Right forelimb (tissue), 1 donor: ENCODE measurements around the gene GRAMD1B.
"Not testable (repeated sequence)": the region's sequence is repeated elsewhere in the genome, so short reads cannot be mapped to it uniquely, and the experiment has no call there.

Experiments used
- DNase-seq: peaks from one replicate; pipeline ENCODE4 v3.0.0-alpha.2; 2018

GRAMD1B gene

GRCh38 chr11:123543797-123544196 is 113.7 kb downstream of the GRAMD1B start:
- DNase-seq = no peak

GRCh38 chr11:123544631-123545375 is 114.7 kb downstream of the GRAMD1B start:
- no peak for DNase-seq

- peak; percentile 54 for DNase-seq
Measured at GRCh38 chr11:123545726-123546270, 115.7 kb downstream of the GRAMD1B start.

- no peak for DNase-seq
Measured at GRCh38 chr11:123546515-123546914, 116.4 kb downstream of the GRAMD1B start.

- DNase-seq = no peak
Measured at GRCh38 chr11:123547180-123547579, 117.1 kb downstream of the GRAMD1B start.

- DNase-seq = no peak
Measured at GRCh38 chr11:123548774-123549173, 118.7 kb downstream of the GRAMD1B start.

- no peak for DNase-seq
Measured at GRCh38 chr11:123549926-123550917, 120.2 kb downstream of the GRAMD1B start.

GRCh38 chr11:123551079-123551478 is 121.0 kb downstream of the GRAMD1B start:
- DNase-seq = no peak

- DNase-seq = no peak
Measured at GRCh38 chr11:123556633-123557032, 126.6 kb downstream of the GRAMD1B start.

GRCh38 chr11:123558536-123559315 is 128.7 kb downstream of the GRAMD1B start:
- no peak for DNase-seq

- DNase-seq = peak; percentile 56
Measured at GRCh38 chr11:123559523-123559955, 129.5 kb downstream of the GRAMD1B start.

GRCh38 chr11:123560006-123560405 is 129.9 kb downstream of the GRAMD1B start:
- DNase-seq = peak; percentile 79

- DNase-seq = no peak
Measured at GRCh38 chr11:123561431-123561800, 131.3 kb downstream of the GRAMD1B start.

- DNase-seq = no peak
Measured at GRCh38 chr11:123562158-123562557, 132.1 kb downstream of the GRAMD1B start.

- DNase-seq = no peak
Measured at GRCh38 chr11:123562829-123563228, 132.8 kb downstream of the GRAMD1B start.

- DNase-seq = no peak
Measured at GRCh38 chr11:123564221-123564620, 134.2 kb downstream of the GRAMD1B start.

GRCh38 chr11:123566852-123567251 is 136.8 kb downstream of the GRAMD1B start:
- DNase-seq = no peak

- DNase-seq = no peak
Measured at GRCh38 chr11:123567466-123567865, 137.4 kb downstream of the GRAMD1B start.

- no peak for DNase-seq
Measured at GRCh38 chr11:123568367-123568870, 138.3 kb downstream of the GRAMD1B start.

- DNase-seq = no peak
Measured at GRCh38 chr11:123569393-123569792, 139.3 kb downstream of the GRAMD1B start.

GRCh38 chr11:123570939-123571580 is 141.0 kb downstream of the GRAMD1B start:
- no peak for DNase-seq

- not testable (repeated sequence) for DNase-seq
Measured at GRCh38 chr11:123572791-123573190, 142.7 kb downstream of the GRAMD1B start.
